B cell (primary cell): Measurements from ENCODE around the gene PGM2. TPM values are rescaled to one million over a fixed set of nuclear protein-coding genes. Genes with fewer than 3 reads are reported as not detected.

Experiments used
- ATAC-seq: fragments of 200-7000 bp; cut with Tn5 transposase; one replicate; pipeline ENCODE4 v1.10.0; 2021; ENCODE audit warnings: low read depth, mild to moderate bottlenecking, moderate number of reproducible peaks, moderate library complexity
- CTCF ChIA-PET: fragments of 350-600 bp; sonication (Branson Sonifier 250); formaldehyde crosslinking; loops from one replicate; lab custom pipeline; 2021; ENCODE audit warnings: antibody characterized with exemption, inconsistent platforms; lab: Charles Lee
- POLR2A ChIA-PET: fragments of 350-600 bp; sonication (Branson Sonifier 250); formaldehyde crosslinking; loops from one replicate; lab custom pipeline; 2021; ENCODE audit warnings: antibody characterized with exemption; lab: Charles Lee
- DNase-seq: peaks from one replicate; pipeline ENCODE4 v3.0.0; 2013
- H2AFZ ChIP-seq: 2 replicates; pipeline ENCODE4 v1.6.1; 2012; ENCODE audit warnings: mild to moderate bottlenecking, low read depth, low read length; ENCODE audit not compliant: insufficient read depth, poor library complexity, severe bottlenecking
- H3K27ac ChIP-seq, 2 donors: 1 replicate in 1 of 2; 2 replicates in 1 of 2; pipeline ENCODE4 v1.5.1; 2012 to 2013; ENCODE audit warnings: low read length in 2 of 2, mild to moderate bottlenecking in 2 of 2, moderate library complexity in 1 of 2
- H3K27me3 ChIP-seq, 4 experiments: fragments of 200-600 bp in 1 of 4; sonication (generic) in 1 of 4; replicated peaks in 1 of 4; 1 replicate in 2 of 4; 2 replicates in 2 of 4; pipeline versions ENCODE4 v1.6.1 to v1.7.0; 2013 to 2016; ENCODE audit warnings: low read length in 3 of 4, mild to moderate bottlenecking in 2 of 4, mixed read lengths in 1 of 4, moderate library complexity in 1 of 4; ENCODE audit not compliant: insufficient read depth in 4 of 4, control insufficient read depth in 3 of 4; ENCODE audit errors: control extremely low read depth in 1 of 4
- H3K36me3 ChIP-seq, 2 experiments: replicated peaks in 1 of 2; 1 replicate in 1 of 2; 2 replicates in 1 of 2; pipeline versions ENCODE4 v1.6.1 to v1.7.1; 2013; ENCODE audit warnings: low read length in 1 of 2; ENCODE audit not compliant: insufficient read depth in 2 of 2, control insufficient read depth in 1 of 2; ENCODE audit errors: control extremely low read depth in 1 of 2, extremely low read depth in 1 of 2
- H3K4me1 ChIP-seq, 2 donors: fragments of 200-600 bp in 1 of 2; sonication (generic) in 1 of 2; 1 replicate in 1 of 2; 2 replicates in 1 of 2; pipeline versions ENCODE4 v1.5.1 to v1.6.1; 2013 to 2017; ENCODE audit warnings: low read length in 2 of 2; ENCODE audit not compliant: control insufficient read depth in 2 of 2, insufficient read depth in 2 of 2
- H3K4me2 ChIP-seq: replicated peaks from 2 replicates; pipeline ENCODE3; 2012; ENCODE audit warnings: mild to moderate bottlenecking, low read depth, low read length; ENCODE audit not compliant: poor library complexity, severe bottlenecking
- H3K4me3 ChIP-seq, 5 experiments: fragments of 200-600 bp in 1 of 5; sonication (generic) in 1 of 5; 1 replicate in 3 of 5; 2 replicates in 2 of 5; pipeline versions ENCODE4 v1.5.1 to v1.7.0; 2011 to 2016; ENCODE audit warnings: low read length in 4 of 5, mild to moderate bottlenecking in 4 of 5, low read depth in 2 of 5, control low read depth in 1 of 5, moderate library complexity in 1 of 5; ENCODE audit not compliant: insufficient read depth in 1 of 5; ENCODE audit errors: control extremely low read depth in 1 of 5, extremely low read depth in 1 of 5
- H3K79me2 ChIP-seq: fragments of 200-600 bp; sonication (generic); one replicate; pipeline ENCODE4 v1.6.0; 2016; ENCODE audit warnings: low read length; ENCODE audit not compliant: control insufficient read depth, insufficient read depth
- H3K9ac ChIP-seq: fragments of 200-600 bp; sonication (generic); 2 replicates; pipeline ENCODE4 v1.6.1; 2017; ENCODE audit warnings: mild to moderate bottlenecking, low read length, moderate library complexity
- H3K9me3 ChIP-seq, 3 donors: one replicate each; pipeline versions ENCODE4 v1.6.1 to v1.7.1; 2013; ENCODE audit warnings: low read length in 2 of 3; ENCODE audit not compliant: control insufficient read depth in 2 of 3, insufficient read depth in 1 of 3; ENCODE audit errors: control extremely low read depth in 1 of 3
- H4K20me1 ChIP-seq: 2 replicates; pipeline ENCODE4 v1.6.0; 2012; ENCODE audit warnings: mild to moderate bottlenecking, low read length; ENCODE audit not compliant: insufficient read depth, control insufficient read depth, poor library complexity, severe bottlenecking
- H3K27ac Mint-ChIP-seq: one replicate; pipeline ENCODE4 v1.8.0; 2021; ENCODE audit warnings: mixed read lengths
- H3K27me3 Mint-ChIP-seq: one replicate; pipeline ENCODE4 v1.8.0; 2021; ENCODE audit warnings: mixed read lengths
- H3K4me1 Mint-ChIP-seq: one replicate; pipeline ENCODE4 v1.8.0; 2021; ENCODE audit warnings: mixed read lengths
- H3K4me3 Mint-ChIP-seq: one replicate; pipeline ENCODE4 v1.8.0; 2021; ENCODE audit warnings: mixed read lengths
- H3K9me3 Mint-ChIP-seq: one replicate; pipeline ENCODE4 v1.8.0; 2022; ENCODE audit warnings: mixed read lengths; ENCODE audit not compliant: insufficient read depth
- EZH2 ChIP-seq: IDR thresholded peaks from 2 replicates; pipeline ENCODE4 v1.6.1; 2012; ENCODE audit warnings: borderline replicate concordance, low read depth, mild to moderate bottlenecking, moderate library complexity, low read length; ENCODE audit not compliant: insufficient read depth, poor library complexity, severe bottlenecking
- WGBS: methylation state at CpG from one replicate; pipeline ENCODE4 v1.1.5; 2013; ENCODE audit warnings: missing lambda C conversion rate; ENCODE audit not compliant: insufficient coverage; 5-methylcytosine and 5-hydroxymethylcytosine counted together
- intact Hi-C: fragments of 100-400 bp; cut with micrococcal nuclease; formaldehyde crosslinking; loops from one replicate; pipeline ENCODE4 v1.10.0; 2022
- polyA plus RNA-seq: library from polyadenylated mRNA; depleted of rRNA; stranded (reverse); fragments of >200 nt; gene quantifications from 2 replicates; pipeline ENCODE4 v1.2.3, GENCODE V29; 2012
- total RNA-seq, 2 donors: library from RNA; stranded (reverse); fragments of 120-200 nt in 1 of 2; gene quantifications; 1 replicate in 1 of 2; 2 replicates in 1 of 2; pipeline versions ENCODE4 v1.2.3 to v1.2.4, GENCODE V29; 2013 to 2022
- TF ChIP-seq, protein P1 (sequence below): fragments of 200-600 bp; IDR thresholded peaks from one replicate; pipeline ENCODE4 v1.8.0; 2022; ENCODE audit warnings: antibody characterized with exemption, mild to moderate bottlenecking

Gene PGM2
- total and polyA plus RNA-seq, 2 donors (not counting 1 experiment from before 2014, with no cell fraction given) = 5.3 to 20.9 TPM

DNA sequence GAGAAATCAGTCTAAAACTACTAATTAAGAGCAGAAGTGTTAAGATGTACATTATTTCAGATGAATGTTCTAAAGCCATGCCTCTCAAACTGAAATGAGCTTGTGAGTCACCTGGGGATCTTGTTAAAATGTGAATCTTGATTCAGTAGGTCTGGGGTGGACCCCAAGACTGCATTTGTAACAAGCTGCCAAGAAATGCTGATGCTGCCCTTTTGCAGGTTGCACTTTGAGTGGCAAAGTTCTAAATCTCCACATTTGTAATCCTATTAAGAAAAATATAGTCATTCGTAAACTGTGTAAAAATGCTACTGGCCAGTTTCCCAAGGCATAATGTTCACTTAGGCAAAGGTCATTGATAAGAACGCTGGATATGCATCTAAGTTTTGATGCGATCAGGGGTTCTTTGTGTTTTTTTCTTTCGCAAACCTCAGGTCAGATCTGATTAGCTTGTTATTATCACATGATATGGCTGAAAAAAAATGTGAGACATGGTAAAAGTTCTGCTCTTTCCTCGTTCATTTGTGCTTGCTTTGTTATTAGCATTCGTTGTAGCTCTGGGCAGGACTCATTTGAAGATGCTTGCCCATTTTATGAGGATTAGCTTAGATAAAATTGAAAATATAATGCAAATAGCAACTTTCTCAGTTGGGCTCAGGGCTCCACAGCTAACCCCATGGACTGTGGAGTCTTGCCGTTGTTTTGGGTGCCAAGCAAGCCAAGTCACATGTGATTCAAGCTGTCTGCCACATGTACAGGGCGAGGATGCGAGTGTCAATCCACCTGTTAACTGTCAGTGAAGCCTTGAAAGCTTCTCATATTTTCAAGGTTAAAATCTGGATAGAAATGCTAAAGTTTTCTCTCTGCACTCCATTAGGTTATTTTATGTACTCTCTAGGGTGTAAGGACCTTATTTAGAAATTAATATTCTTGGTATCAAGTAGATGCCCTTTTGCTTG, 76.5 kb downstream of the PGM2 start:
- no peak overlapping the region for H3K27ac Mint-ChIP-seq
- H4K20me1 ChIP-seq = peaks cover 75% of the 10 kb centered on the region
- H3K4me2 ChIP-seq = no peak overlapping the region
- 91% methylated on average over 7 of the region's 9 CpGs for WGBS
- no peak overlapping the region for H3K4me3 ChIP-seq
- no peak overlapping the region for H3K4me3 Mint-ChIP-seq
- H3K9ac ChIP-seq = no peak overlapping the region
- ChIA-PET CTCF (no interaction called here), POLR2A (interaction anchor here (0.6 kb wide), 1 partner anchor 31 kb away, joined by 4 read pairs; no protein-coding TSS in a partner anchor)
- peaks cover 94% of the 10 kb centered on the region for H3K79me2 ChIP-seq
- intact Hi-C loops = no loop called here
- peaks cover 0 to 4% of the 10 kb centered on the region in 2 donors for H3K4me1 ChIP-seq
- H3K27me3 ChIP-seq = no peaks in the 10 kb centered on the region
- H2AFZ ChIP-seq = no peak overlapping the region
- no peaks in the 10 kb centered on the region for H3K9me3 Mint-ChIP-seq
- DNase-seq (no peak), ATAC-seq (no peak)
- H3K27me3 Mint-ChIP-seq = no peaks in the 10 kb centered on the region
- peaks cover 37% of the 10 kb centered on the region for H3K4me1 Mint-ChIP-seq
- no peak for TF ChIP-seq EZH2
- TF ChIP-seq, protein P1, sequence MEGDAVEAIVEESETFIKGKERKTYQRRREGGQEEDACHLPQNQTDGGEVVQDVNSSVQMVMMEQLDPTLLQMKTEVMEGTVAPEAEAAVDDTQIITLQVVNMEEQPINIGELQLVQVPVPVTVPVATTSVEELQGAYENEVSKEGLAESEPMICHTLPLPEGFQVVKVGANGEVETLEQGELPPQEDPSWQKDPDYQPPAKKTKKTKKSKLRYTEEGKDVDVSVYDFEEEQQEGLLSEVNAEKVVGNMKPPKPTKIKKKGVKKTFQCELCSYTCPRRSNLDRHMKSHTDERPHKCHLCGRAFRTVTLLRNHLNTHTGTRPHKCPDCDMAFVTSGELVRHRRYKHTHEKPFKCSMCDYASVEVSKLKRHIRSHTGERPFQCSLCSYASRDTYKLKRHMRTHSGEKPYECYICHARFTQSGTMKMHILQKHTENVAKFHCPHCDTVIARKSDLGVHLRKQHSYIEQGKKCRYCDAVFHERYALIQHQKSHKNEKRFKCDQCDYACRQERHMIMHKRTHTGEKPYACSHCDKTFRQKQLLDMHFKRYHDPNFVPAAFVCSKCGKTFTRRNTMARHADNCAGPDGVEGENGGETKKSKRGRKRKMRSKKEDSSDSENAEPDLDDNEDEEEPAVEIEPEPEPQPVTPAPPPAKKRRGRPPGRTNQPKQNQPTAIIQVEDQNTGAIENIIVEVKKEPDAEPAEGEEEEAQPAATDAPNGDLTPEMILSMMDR = no peak
- H3K36me3 ChIP-seq = peaks cover 13 to 36% of the 10 kb centered on the region in 2 experiments
- no peaks in the 10 kb centered on the region for H3K9me3 ChIP-seq
- H3K27ac ChIP-seq = no peak overlapping the region

DNA sequence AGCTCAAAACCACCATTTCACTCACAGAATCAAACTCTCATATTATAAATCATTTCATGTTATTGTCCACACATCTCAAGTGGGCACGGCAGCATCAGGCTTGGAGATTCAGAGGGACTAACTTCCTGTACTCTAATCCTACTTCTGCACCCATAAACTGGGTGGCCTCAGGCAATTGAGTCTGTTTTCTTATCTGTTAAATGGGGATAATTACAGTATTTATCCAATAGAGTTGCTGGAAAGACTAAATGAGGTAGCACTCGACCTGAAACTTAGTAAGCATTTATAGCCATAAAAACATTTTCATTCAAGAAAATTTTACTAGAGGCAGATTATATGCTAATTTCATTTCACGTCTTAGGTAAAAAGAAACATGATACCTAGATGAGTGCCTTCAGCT, 77.4 kb downstream of the PGM2 start:
- Histone ChIP-seq H3K79me2 (peaks cover 94% of the 10 kb centered on the region), H3K27me3 (no peaks in the 10 kb centered on the region), H3K4me3 (no peak overlapping the region), H3K36me3 (peaks cover 13 to 36% of the 10 kb centered on the region in 2 experiments), H4K20me1 (peaks cover 74% of the 10 kb centered on the region), H3K27ac (no peak overlapping the region), H3K9me3 (no peaks in the 10 kb centered on the region), H3K4me2 (no peak overlapping the region), H2AFZ (no peak overlapping the region), H3K4me1 (no peaks in the 10 kb centered on the region), H3K9ac (no peak overlapping the region)
- ChIA-PET CTCF (no interaction called here), POLR2A (no interaction called here)
- no peak overlapping the region for H3K4me3 Mint-ChIP-seq
- no peaks in the 10 kb centered on the region for H3K27me3 Mint-ChIP-seq
- TF ChIP-seq, protein P1 = no peak
- no peak for TF ChIP-seq EZH2
- ATAC-seq = no peak
- peaks cover 35% of the 10 kb centered on the region for H3K4me1 Mint-ChIP-seq
- H3K9me3 Mint-ChIP-seq = no peaks in the 10 kb centered on the region
- intact Hi-C loops = no loop called here
- no CpG with 5 or more reads among the region's 3 CpGs for WGBS
- no peak overlapping the region for H3K27ac Mint-ChIP-seq
- DNase-seq = no peak
